Astrocyte (in vitro differentiated cells and primary cell): ENCODE measurements around the gene TCP11. TPM values are rescaled to one million over a fixed set of nuclear protein-coding genes. Genes with fewer than 3 reads are reported as not detected.

Experiments used
- DNase-seq: peaks from one replicate; pipeline ENCODE4 v3.0.0-alpha.2; 2010; ENCODE audit warnings: low read depth
- FAIRE-seq: peaks from 2 replicates; lab custom pipeline; 2011; peaks lifted over from hg19 to GRCh38; lab: Jason Lieb, UNC
- H2AFZ ChIP-seq: 2 replicates; pipeline ENCODE4 v1.6.0; 2012; ENCODE audit warnings: low read depth, low read length, inconsistent platforms
- H3K27ac ChIP-seq: 2 replicates; pipeline ENCODE4 v1.5.1; 2011; ENCODE audit warnings: low read depth, low read length, inconsistent platforms
- H3K27me3 ChIP-seq: 2 replicates; pipeline ENCODE4 v1.6.0; 2011; ENCODE audit warnings: low read length, inconsistent platforms; ENCODE audit not compliant: insufficient read depth
- H3K36me3 ChIP-seq: 2 replicates; pipeline ENCODE4 v1.5.1; 2011; ENCODE audit warnings: low read length, inconsistent platforms; ENCODE audit not compliant: insufficient read depth
- H3K4me1 ChIP-seq: 2 replicates; pipeline ENCODE4 v1.5.1; 2011; ENCODE audit warnings: low read length, inconsistent platforms; ENCODE audit not compliant: insufficient read depth
- H3K4me2 ChIP-seq: 2 replicates; pipeline ENCODE4 v1.6.0; 2012; ENCODE audit warnings: low read length, inconsistent platforms
- H3K4me3 ChIP-seq: 2 replicates; pipeline ENCODE4 v1.5.1; 2011; ENCODE audit warnings: low read depth, mild to moderate bottlenecking, low read length, inconsistent platforms; ENCODE audit not compliant: insufficient read depth
- H3K79me2 ChIP-seq: 2 replicates; pipeline ENCODE4 v1.6.0; 2012; ENCODE audit warnings: mild to moderate bottlenecking, low read length, inconsistent platforms; ENCODE audit not compliant: insufficient read depth
- H3K9ac ChIP-seq: 2 replicates; pipeline ENCODE4 v1.6.0; 2012; ENCODE audit warnings: mild to moderate bottlenecking, low read length, inconsistent platforms
- H3K9me3 ChIP-seq: 2 replicates; pipeline ENCODE4 v1.5.1; 2012; ENCODE audit warnings: low read depth, mild to moderate bottlenecking, low read length, inconsistent platforms; ENCODE audit not compliant: insufficient read depth
- H4K20me1 ChIP-seq: 2 replicates; pipeline ENCODE4 v1.6.0; 2012; ENCODE audit warnings: low read length, inconsistent platforms; ENCODE audit not compliant: insufficient read depth
- H3K27ac Mint-ChIP-seq: one replicate; pipeline ENCODE4 v1.8.0; 2021; ENCODE audit warnings: mild to moderate bottlenecking, mixed read lengths; ENCODE audit not compliant: unreplicated experiment
- H3K27me3 Mint-ChIP-seq: one replicate; pipeline ENCODE4 v1.8.0; 2021; ENCODE audit warnings: low read depth, mixed read lengths; ENCODE audit not compliant: unreplicated experiment
- H3K36me3 Mint-ChIP-seq: one replicate; pipeline ENCODE4 v1.8.0; 2021; ENCODE audit warnings: low read depth, mixed read lengths; ENCODE audit not compliant: unreplicated experiment
- H3K4me1 Mint-ChIP-seq: one replicate; pipeline ENCODE4 v1.8.0; 2021; ENCODE audit warnings: low read depth, mixed read lengths; ENCODE audit not compliant: unreplicated experiment
- H3K4me3 Mint-ChIP-seq: one replicate; pipeline ENCODE4 v1.8.0; 2021; ENCODE audit warnings: mild to moderate bottlenecking, moderate library complexity, mixed read lengths; ENCODE audit not compliant: unreplicated experiment
- H3K9me3 Mint-ChIP-seq: one replicate; pipeline ENCODE4 v1.8.0; 2021; ENCODE audit warnings: mild to moderate bottlenecking, mixed read lengths; ENCODE audit not compliant: unreplicated experiment
- EZH2 ChIP-seq: IDR thresholded peaks from 2 replicates; pipeline ENCODE4 v1.6.1; 2012; ENCODE audit warnings: mild to moderate bottlenecking, low read length, inconsistent platforms; ENCODE audit not compliant: insufficient read depth
- total RNA-seq: library from RNA; stranded (reverse); gene quantifications from 2 replicates; pipeline ENCODE4 v1.2.1, GENCODE V29; 2021
- TF ChIP-seq, protein P1 (sequence below): IDR thresholded peaks from 2 replicates; pipeline ENCODE4 v1.5.1; 2011; ENCODE audit warnings: low read depth, mild to moderate bottlenecking, inconsistent platforms, low read length, moderate library complexity; ENCODE audit not compliant: insufficient read depth

The TCP11 gene
- total RNA-seq, 1 donor from 2014 or later: not detected

DNA sequence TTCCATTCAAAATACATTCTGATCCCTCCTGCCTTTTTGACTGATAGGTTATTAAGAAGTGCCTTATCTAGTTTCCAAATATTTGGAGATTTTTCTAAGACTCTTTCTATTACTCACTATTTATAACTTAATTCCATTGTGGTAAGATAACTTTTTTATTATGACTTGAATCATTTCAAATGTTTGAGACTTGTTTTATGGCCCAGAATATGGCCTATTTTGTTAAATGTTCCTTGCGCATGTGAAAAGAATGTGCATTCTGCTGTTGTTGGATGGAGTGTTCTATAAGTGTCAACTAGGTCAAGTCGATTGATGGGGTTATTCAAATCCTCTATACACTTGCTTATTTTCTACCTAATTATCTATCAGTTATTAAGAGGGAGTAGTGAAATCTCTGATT lies 13.1 kb upstream of the TCP11 start:
- Mint-ChIP-seq H3K9me3 (no peaks in the 10 kb centered on the region), H3K27ac (no peak overlapping the region), H3K4me3 (no peak overlapping the region), H3K4me1 (peaks cover 6% of the 10 kb centered on the region), H3K36me3 (no peaks in the 10 kb centered on the region), H3K27me3 (no peaks in the 10 kb centered on the region)
- peak; percentile 35 for DNase-seq
- H4K20me1 ChIP-seq: no peaks in the 10 kb centered on the region
- TF ChIP-seq EZH2: no peak
- TF ChIP-seq, protein P1, sequence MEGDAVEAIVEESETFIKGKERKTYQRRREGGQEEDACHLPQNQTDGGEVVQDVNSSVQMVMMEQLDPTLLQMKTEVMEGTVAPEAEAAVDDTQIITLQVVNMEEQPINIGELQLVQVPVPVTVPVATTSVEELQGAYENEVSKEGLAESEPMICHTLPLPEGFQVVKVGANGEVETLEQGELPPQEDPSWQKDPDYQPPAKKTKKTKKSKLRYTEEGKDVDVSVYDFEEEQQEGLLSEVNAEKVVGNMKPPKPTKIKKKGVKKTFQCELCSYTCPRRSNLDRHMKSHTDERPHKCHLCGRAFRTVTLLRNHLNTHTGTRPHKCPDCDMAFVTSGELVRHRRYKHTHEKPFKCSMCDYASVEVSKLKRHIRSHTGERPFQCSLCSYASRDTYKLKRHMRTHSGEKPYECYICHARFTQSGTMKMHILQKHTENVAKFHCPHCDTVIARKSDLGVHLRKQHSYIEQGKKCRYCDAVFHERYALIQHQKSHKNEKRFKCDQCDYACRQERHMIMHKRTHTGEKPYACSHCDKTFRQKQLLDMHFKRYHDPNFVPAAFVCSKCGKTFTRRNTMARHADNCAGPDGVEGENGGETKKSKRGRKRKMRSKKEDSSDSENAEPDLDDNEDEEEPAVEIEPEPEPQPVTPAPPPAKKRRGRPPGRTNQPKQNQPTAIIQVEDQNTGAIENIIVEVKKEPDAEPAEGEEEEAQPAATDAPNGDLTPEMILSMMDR: no peak
- no peak overlapping the region for H2AFZ ChIP-seq
- no peak for FAIRE-seq
- no peak overlapping the region for H3K4me2 ChIP-seq
- H3K27me3 ChIP-seq: no peaks in the 10 kb centered on the region
- H3K36me3 ChIP-seq: no peaks in the 10 kb centered on the region
- no peak overlapping the region for H3K9ac ChIP-seq
- H3K9me3 ChIP-seq: no peaks in the 10 kb centered on the region
- no peaks in the 10 kb centered on the region for H3K79me2 ChIP-seq
- no peak overlapping the region for H3K27ac ChIP-seq
- H3K4me3 ChIP-seq: no peak overlapping the region
- no peaks in the 10 kb centered on the region for H3K4me1 ChIP-seq

DNA sequence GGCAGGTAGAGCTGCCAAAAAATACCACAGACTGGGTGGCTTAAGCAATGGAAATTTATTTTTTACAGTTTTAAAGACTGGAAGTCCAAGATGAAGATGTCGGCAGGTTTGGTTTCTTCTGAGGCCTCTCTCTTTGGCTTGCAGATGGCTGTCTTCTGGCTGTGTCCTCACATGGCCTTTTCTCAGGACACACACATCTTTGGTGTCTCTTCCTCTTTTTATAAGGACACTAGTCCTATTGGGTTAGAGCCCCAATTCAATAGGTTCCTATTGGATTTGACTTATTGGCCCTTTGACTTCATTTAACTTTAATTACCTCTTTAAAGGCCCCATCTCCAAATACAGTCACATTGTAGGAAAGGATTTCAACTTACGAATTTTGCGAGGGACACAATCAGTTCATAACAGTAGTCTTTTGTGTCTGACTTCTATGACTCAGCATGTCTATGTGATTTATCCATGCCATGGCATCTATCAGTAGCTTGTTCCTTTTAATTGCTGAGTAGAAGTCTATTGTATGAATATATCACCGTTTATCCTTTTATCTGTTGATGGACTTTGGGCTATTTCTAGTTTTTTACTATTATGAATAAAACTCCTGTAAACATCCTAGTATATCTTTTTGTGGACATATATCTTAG lies 11.0 kb upstream of the TCP11 start:
- Mint-ChIP-seq H3K27me3 (no peaks in the 10 kb centered on the region), H3K4me1 (peaks cover 24% of the 10 kb centered on the region), H3K27ac (no peak overlapping the region), H3K4me3 (no peak overlapping the region), H3K9me3 (no peaks in the 10 kb centered on the region), H3K36me3 (no peaks in the 10 kb centered on the region)
- FAIRE-seq: peak; percentile 9
- Histone ChIP-seq H3K79me2 (no peaks in the 10 kb centered on the region), H3K9ac (no peak overlapping the region), H3K4me1 (peaks cover 13% of the 10 kb centered on the region), H2AFZ (peak overlapping the region; percentile 5), H3K36me3 (no peaks in the 10 kb centered on the region), H3K9me3 (no peaks in the 10 kb centered on the region), H3K27ac (no peak overlapping the region), H3K27me3 (no peaks in the 10 kb centered on the region), H4K20me1 (no peaks in the 10 kb centered on the region), H3K4me2 (no peak overlapping the region), H3K4me3 (no peak overlapping the region)
- no peak for TF ChIP-seq EZH2
- TF ChIP-seq, protein P1: no peak
- DNase-seq: peak; percentile 49

DNA sequence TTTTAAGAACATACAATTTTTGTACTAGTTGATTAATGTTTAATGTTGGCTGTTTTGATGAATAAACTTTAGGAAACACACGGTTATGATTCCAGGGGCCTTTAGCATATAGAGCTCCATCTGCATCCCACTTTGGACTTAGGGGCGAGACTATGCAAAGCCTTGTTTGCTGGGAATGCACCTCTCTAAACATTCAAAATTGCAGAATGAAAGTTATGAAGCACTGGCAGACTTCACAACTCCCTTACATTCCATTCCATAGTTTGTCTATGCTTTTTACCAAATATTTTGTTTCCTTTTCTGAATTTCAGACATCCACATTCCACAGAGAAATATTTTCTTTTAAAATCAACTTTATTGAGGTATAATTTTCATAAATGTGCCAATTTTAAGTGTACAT lies 10.3 kb upstream of the TCP11 start:
- Mint-ChIP-seq H3K27me3 (no peaks in the 10 kb centered on the region), H3K9me3 (no peaks in the 10 kb centered on the region), H3K36me3 (no peaks in the 10 kb centered on the region), H3K4me1 (peaks cover 26% of the 10 kb centered on the region), H3K4me3 (no peak overlapping the region), H3K27ac (no peak overlapping the region)
- DNase-seq: no peak
- Histone ChIP-seq H3K4me2 (no peak overlapping the region), H3K79me2 (no peaks in the 10 kb centered on the region), H3K27ac (no peak overlapping the region), H4K20me1 (no peaks in the 10 kb centered on the region), H3K4me1 (peaks cover 13% of the 10 kb centered on the region), H3K9ac (no peak overlapping the region), H2AFZ (no peak overlapping the region), H3K36me3 (no peaks in the 10 kb centered on the region), H3K9me3 (no peaks in the 10 kb centered on the region), H3K27me3 (no peaks in the 10 kb centered on the region), H3K4me3 (no peak overlapping the region)
- TF ChIP-seq, protein P1: no peak
- no peak for TF ChIP-seq EZH2
- no peak for FAIRE-seq
